HG03064 (cell line): ENCODE data around the gene DBP.

Experiments
- ATAC-seq: cut with Tn5 transposase; IDR thresholded peaks from one replicate; pipeline ENCODE4 v1.9.1; 2021; ENCODE audit warnings: low read depth; ENCODE audit not compliant: unreplicated experiment

The DBP gene

DNA sequence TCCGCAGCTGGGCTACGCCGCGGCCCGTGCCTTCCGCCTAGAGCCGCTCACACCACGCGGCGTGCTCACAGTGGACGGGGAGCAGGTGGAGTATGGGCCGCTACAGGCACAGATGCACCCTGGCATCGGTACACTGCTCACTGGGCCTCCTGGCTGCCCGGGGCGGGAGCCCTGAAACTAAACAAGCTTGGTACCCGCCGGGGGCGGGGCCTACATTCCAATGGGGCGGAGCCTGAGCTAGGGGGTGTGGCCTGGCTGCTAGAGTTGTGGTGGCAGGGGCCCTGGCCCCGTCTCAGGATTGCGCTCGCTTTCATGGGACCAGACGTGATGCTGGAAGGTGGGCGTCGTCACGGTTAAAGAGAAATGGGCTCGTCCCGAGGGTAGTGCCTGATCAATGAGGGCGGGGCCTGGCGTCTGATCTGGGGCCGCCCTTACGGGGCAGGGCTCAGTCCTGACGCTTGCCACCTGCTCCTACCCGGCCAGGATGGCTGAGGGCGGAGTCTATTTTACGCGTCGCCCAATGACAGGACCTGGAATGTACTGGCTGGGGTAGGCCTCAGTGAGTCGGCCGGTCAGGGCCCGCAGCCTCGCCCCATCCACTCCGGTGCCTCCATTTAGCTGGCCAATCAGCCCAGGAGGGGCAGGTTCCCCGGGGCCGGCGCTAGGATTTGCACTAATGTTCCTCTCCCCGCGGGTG, 7.4 kb downstream of the DBP start:
- no peak for ATAC-seq

DNA sequence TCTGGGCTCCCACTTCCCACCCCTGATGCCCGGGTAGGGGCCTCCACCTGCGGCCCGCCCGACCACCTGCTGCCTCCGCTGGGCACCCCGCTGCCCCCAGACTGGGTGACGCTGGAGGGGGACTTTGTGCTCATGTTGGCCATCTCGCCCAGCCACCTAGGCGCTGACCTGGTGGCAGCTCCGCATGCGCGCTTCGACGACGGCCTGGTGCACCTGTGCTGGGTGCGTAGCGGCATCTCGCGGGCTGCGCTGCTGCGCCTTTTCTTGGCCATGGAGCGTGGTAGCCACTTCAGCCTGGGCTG, 7.9 kb downstream of the DBP start:
- no peak for ATAC-seq

DNA sequence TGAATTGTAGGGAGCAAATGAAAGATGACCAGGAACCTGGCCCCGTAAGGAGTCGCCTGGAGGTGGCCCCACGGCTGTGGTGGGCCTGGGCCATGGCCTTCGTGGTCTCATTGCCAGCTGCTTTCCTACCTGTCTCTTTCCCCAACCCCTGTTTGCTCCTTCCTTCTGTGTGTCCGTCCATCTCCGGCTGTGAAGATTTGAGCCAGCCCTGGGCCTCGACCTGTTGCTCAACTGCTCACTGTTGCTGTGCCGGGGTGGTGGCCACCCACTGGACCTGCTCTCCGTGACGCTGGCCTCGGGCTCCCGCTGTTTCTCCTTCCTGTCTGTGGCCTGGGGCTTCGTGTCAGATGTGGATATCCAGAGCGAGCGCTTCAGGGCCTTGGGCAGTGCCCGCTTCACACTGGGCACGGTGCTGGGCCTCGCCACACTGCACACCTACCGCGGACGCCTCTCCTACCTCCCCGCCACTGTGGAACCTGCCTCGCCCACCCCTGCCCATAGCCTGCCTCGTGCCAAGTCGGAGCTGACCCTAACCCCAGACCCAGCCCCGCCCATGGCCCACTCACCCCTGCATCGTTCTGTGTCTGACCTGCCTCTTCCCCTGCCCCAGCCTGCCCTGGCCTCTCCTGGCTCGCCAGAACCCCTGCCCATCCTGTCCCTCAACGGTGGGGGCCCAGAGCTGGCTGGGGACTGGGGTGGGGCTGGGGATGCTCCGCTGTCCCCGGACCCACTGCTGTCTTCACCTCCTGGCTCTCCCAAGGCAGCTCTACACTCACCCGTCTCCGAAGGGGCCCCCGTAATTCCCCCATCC, 8.5 kb downstream of the DBP start:
- no peak for ATAC-seq

DNA sequence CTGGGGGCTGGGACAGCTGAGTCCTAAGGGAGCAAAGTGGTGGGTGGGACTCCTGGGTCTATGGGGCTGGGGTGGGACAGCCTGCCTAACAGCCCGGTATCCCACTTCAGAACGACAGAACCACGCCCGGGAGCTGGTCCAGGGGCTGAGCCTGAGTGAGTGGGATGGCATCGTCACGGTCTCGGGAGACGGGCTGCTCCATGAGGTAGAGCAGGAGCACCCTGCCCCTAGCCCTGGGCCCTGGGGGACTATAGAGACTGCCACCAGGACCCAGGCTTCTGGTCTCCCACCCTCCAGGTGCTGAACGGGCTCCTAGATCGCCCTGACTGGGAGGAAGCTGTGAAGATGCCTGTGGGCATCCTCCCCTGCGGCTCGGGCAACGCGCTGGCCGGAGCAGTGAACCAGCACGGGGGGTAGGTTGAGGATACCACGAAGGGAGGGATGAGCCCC, 9.3 kb downstream of the DBP start:
- ATAC-seq, result no peak

DNA sequence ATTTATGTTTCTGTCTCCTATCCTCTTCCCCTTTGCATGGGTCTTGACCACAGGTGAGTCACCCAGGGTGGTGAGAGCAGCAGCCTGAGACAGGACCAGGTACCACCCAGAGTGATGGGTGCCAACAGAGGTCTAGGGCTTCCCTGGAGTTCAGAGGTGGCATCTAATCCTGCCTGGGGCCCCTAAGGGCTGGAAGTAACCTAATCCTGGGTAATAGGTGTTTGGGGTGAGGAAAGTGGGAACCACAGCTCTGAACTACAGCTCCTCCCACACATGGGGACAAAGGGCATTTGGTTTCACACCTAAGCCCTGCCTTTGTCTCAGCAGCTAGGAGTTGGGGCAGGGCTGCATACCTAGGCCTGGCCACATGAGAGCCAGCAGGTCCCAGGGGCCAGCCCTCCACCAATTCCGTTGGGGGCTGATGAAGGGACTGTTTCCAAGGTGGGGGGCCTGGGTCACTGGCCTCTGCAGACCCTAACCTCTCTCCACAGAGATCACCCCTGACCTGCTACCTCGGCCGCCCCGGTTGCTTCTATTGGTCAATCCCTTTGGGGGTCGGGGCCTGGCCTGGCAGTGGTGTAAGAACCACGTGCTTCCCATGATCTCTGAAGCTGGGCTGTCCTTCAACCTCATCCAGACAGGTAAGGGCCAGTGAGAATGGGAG, 9.8 kb downstream of the DBP start:
- no peak for ATAC-seq

DNA sequence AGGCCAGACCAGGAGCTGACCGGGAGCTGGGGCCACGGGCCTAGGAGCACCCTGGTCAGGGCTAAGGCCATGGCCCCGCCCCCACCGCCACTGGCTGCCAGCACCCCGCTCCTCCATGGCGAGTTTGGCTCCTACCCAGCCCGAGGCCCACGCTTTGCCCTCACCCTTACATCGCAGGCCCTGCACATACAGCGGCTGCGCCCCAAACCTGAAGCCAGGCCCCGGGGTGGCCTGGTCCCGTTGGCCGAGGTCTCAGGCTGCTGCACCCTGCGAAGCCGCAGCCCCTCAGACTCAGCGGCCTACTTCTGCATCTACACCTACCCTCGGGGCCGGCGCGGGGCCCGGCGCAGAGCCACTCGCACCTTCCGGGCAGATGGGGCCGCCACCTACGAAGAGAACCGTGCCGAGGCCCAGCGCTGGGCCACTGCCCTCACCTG, 11.3 kb downstream of the DBP start:
- no peak for ATAC-seq

DNA sequence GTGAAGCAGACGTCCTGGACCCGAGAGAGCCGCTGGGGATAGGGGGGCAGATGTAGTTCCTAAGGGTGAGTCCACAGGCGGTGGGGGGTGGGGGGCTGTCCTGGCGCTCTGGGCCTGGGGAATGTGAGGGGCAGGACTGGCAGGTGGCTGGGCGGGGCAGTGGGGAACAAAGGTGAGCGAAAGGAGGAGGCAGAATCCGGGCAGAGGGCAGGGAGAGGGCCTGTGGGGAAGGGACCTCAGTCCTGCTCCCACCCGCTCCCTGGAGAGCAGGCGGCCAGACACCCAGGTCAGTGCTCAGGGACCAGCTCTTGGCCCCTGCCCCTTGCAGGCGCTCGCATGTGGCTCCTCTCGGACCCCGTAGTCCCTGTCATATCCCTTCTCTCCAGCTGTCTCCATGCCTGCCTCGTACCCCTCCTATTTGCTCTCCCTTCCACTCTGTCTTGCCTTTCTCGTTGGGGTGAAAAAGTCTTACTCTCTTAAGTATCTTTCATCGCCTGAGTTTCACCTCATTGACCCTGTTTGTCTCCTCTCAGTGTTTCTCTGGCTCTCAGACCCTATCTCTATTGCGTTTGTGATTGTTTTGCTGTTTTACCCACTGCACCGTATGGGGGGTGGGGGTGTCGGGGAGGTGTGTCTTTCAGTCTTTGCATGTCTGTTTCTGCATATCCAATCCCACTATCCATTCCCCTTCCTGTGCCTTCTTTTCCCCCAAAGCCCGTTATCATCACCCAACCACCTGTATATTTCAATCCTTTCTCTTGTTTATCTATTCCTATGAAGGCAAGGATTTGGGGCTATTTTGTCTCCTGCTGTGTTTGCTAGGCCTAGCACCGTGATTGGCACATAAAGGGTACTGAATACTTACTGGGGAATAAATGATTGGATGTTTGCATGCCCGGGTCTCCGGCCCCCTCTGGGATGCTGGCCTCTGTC, 12.1 kb downstream of the DBP start:
- no peak for ATAC-seq

DNA sequence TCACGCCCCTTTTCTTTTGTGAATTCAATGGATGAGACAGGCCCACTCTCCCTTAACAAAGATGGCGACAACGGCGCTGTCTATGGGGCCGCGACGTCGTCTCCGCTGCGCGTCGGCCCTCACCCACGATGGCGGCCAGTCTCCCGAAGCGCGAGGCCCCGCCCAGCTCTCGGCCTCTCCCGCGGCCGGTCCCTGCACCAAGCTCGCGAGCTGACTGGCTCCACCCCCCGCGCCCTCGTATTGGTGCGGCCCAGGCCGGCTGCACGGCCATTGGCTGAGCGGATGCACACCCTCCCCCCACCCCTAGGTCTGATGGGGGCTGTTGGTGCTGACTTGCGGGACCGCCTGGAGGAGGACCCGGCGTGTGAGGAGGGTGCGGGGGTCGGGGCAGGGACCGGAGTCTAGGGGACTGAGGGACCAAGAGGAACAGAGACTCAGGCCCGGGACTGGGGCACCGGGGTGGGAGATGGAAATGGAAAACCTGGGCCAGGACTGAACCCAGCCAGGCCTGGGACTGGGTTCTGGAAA, 13.0 kb downstream of the DBP start:
- ATAC-seq, result peak; percentile 59

DNA sequence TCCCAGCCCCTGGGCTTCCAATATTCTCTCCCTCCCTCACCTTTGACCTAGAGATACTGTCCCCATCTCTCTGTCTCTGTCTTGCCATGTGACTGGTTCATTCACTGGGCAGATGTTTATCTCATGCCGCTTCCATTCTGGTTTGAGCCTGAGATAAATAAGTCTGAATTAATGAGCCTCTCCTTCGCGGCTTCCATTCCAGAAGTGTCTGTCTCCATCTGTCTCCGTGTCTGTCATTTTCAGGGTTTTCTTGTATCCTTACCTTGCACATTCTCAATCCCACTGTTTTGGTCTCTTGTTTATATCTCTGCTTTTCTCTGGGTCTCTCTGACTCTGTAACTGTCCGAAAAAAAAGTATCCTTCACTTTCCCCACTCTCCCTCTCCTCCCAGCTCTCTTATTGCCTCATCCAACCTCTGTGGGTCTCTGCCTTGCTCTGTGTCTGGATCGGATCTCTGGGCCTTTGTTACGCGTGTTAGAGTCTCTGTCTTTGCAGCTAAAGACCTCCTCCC, 13.6 kb downstream of the DBP start:
- ATAC-seq, result no peak

DNA sequence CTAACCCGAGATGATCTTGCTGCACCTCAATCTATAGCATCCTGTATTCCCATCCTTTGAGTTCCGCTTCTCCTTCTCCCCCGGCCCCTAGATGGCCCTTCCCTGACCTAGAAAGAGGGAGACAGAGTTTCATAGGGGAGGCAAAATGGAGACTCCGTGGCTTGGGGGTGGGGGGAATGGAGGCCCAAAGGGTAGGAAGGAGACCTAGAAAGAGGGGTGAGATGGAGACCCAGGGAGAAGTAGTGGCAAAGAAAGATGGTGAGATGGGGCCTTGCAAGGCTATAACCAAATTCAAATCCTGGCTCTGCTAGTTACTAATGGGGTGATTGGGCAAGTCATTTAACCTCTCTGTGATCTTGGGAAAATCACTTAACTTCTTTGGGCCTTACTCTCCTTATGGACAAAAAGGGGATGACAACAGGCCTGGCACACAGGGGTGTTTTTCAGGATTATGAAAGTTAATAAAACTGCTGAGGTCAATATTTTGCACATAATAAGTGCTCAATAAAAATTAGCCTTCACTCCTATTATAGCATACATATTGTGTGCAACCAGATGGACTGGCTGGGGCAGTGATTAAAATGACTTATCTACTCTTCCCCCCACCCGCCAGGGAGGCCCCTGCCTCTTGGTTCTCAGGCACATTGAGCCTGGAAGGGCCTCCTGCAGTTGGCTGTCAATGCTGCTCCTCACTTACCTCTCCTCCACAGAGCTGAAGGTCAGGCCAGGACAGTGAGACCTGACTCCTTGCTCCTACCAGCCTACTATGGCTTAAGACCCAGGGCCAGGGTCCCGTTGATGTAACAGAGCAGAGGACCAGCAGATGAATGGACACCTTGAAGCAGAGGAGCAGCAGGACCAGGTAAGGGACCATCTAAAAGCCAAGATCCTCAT, 17.2 kb downstream of the DBP start:
- ATAC-seq, result no peak

DNA sequence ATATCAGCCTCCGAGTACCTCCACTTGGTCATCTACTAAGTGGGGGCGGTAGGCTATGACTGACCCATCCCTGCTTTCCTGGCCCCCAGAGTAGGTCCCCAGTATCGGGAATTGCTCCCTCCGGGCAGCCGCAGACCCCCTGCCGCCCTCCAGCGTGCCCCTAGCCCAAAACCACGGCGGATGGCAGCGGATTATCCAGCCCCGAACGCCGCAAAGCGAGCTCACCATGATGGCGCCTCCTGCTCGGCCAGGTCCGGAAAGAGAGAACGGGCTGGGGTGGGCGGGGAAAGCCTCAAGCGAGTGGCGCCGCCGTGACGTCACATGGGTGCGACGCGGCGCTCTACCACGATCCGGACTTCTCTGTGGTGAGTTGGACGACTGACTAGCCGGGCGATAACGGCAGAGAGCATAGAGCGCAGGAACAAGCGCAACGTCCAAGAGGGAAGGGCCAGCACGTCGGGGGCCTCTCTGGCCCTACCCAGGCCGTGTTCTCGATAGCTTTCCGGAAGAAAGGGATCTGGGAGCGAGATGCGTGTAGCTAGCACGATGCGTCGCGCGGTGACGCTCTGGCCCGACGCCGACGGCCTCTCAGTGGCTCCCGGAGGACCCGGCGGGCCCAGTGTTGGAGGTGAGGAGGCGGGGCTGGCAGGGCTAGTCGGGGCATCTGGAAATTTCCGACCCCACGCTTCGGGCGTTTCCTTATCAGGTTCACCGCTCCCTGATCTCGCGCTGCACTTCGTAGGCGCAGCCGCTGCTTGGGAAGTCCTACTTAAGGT, 18.1 kb downstream of the DBP start, which contains the start of the genes RPL18 and SPHK2:
RPL18 (minus strand) TSS at position 263 of the 776 bp plus-strand sequence; CDS start at position 228, 35 bp downstream.
SPHK2 (plus strand) TSS at position 591 of the 776 bp plus-strand sequence. CDS start 1,009 bp downstream, outside the sequence.
- peak; percentile 71 for ATAC-seq

DNA sequence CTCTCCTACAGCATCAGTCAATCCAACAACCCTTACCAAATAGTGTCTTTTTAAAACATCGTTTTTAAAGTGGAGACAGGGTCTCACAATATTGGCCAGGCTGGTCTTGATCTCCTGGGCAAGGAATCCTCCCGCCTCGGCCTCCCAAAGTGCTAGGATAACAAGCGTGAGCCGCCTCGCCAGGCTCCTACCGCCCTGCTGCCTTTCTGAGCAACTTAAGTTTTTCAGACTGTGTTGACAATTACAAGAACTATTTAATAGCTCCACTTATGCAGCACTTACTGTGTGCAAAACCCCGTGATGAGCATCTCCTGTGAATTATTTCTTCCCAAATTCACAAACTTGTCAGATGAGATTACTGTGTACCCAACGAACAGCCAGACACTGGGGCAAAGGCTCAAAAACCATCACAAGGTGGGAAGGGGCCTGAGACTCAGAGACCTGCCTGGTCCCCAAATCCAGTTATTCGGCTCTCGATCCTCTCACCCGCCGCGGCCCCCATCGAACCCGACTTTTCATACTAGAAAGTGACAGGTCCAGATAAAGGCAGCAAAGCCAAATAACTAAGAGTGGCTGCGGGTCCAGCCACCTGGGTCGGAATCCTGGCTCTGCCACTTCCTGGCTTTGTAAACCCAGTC, 18.8 kb downstream of the DBP start:
- no peak for ATAC-seq

DNA sequence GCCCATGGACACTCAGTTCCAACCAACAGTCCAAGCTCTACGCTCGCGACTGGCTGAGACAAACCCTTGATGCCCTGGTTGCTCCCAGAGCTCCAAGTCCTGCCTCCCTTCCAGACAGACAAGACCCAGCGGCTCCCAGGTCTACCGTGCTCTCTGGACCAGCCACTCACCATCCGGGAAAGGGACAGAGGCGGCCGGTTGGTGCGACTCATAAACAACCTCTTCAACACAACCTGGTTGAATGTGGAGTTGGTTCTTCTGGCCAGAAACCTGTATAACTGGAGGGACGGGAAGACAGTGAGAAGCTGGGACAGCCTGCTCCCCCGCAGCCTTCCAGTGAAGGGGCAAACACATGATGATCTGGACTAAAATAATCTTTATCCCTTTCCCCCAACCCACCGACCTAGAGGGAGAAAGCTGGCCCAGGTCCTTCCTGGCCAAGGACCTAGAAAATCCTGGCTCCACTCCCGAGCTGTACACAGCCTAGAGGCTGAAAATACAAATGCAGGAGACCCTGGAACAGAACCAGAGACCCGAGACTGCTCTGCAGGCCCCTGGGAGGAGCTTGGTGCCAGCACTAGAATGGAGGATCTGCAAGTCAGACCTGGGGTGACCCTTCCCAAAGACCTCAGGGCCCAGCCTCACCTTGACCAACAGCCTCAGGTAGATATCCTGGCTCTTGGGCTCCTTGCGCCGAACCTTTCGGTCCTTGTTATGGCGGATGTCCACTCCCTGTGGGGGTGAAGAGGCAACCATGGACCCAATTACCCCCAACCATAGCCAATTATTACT, 19.8 kb downstream of the DBP start:
- no peak for ATAC-seq

DNA sequence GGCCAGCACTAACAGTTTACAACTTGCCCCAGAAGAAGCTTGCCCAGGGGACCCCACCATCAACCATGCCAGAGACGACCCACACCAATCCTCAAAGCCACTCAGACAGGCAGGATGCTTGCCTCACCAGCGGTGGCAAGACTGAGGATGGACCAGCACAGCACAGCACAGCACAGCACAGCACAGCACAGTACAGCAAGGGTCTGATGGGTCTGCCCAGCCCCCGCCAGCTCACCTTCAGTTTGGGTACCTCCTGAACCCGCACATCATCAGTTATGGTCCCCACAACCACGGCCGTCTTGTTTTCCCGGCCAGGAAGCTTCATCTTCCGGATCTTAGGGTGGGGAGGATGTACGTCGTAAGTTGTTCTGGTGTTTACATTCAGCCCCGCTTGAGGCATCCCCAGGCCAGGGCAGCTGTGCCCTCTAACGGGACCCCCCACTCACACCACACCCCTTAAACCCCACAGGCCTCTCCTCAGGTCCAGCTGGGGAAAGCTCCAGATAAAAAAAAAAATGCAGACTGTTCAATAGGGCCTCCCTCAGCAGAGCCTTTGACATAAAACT, 20.6 kb downstream of the DBP start:
- ATAC-seq, result no peak

DNA sequence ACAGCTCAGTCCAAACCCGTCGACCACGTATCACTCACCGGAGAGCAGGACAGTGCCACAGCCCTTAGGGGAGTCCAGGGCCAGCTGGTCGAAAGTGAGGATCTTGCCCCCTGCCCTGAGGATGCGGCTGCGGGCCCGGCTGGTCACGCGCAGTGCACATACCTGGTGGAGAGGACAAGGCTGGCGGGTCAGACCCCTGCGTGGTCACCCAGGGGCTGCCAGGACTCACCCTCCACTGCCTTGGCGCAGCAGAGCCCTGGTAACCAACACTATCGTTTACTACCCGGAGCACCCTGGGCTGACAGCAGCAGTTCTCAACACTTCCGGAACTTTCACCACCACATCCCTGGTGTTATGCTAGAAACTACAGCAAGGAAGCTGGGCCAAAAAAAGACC, 21.1 kb downstream of the DBP start:
- ATAC-seq, result no peak

DNA sequence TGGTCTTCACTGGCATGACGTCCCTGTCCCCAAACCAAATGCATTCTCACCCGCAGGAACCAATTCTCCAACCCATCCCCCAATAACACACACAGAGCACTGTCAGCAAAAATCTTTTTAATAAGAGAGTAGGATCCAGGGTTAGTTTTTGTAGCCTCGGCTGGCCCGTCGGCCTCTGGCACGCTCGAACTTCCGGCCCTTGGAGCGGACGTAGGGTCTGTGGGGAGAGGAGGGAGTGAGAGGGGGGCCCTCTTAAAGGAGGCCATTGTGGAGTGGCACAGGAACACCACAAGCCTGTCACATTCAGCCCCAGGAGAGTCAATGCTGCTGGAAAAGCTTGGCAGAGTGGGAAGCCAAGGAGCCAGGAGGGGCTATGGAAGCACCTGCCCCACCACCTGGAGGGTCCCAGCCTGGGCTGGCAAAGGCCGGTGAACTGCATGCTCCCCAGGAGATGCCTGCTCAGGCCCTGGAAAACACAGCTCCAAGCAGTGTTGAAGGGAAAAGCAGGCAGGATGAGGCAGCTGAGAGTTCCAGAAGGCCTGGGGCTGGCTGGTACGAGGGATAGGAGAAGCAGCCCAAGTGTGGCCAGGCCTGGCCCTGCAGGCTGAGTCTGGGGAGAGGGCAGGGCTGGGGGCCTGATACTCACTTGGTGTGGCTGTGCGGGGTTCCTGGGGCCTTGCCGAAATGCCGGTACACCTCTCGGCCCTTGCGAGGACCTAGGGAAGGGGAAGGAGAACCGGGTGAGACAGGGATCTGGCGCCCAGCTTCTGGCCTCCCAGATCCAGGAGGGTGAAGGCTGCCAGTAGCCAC, 21.7 kb downstream of the DBP start:
- ATAC-seq, result no peak
